Stimulated activated CD4-positive, alpha-beta T cell treated with anti-CD3 and anti-CD28 coated beads, Interleukin-2, amount 100 ng/mL, for 48 hours (primary cell): ENCODE data around the gene TAS1R1.
"Not testable (repeated sequence)": the region's sequence is repeated elsewhere in the genome, so short reads cannot be mapped to it uniquely, and the experiment has no call there.

Experiments used
- DNase-seq, 2 donors: peaks; one replicate each; pipeline ENCODE4 v3.0.0-alpha.2; 2020

The TAS1R1 gene

GRCh38 chr1:6523566-6523965 lies 31.5 kb upstream of the TAS1R1 start:
- DNase-seq: no peak

GRCh38 chr1:6526316-6526715 lies 28.8 kb upstream of the TAS1R1 start:
- no peak for DNase-seq

- DNase-seq: no peak
Measured at GRCh38 chr1:6528492-6528891, 26.6 kb upstream of the TAS1R1 start.

- no peak for DNase-seq
Measured at GRCh38 chr1:6530504-6531160, 24.5 kb upstream of the TAS1R1 start.

GRCh38 chr1:6531996-6532395 lies 23.1 kb upstream of the TAS1R1 start:
- no peak for DNase-seq

- no peak for DNase-seq
Measured at GRCh38 chr1:6534248-6534822, 20.8 kb upstream of the TAS1R1 start.

GRCh38 chr1:6535214-6535613 lies 19.9 kb upstream of the TAS1R1 start:
- DNase-seq: no peak

- DNase-seq: no peak
Measured at GRCh38 chr1:6536291-6536690, 18.8 kb upstream of the TAS1R1 start.

- no peak for DNase-seq
Measured at GRCh38 chr1:6538956-6539355, 16.2 kb upstream of the TAS1R1 start.

GRCh38 chr1:6544831-6545230 lies 10.3 kb upstream of the TAS1R1 start:
- DNase-seq: no peak

- no peak for DNase-seq
Measured at GRCh38 chr1:6545276-6546112, 9.6 kb upstream of the TAS1R1 start.

GRCh38 chr1:6546326-6546725 lies 8.8 kb upstream of the TAS1R1 start:
- DNase-seq: no peak

- DNase-seq: no peak
Measured at GRCh38 chr1:6547301-6547700, 7.8 kb upstream of the TAS1R1 start.

- DNase-seq: peak; percentile 94 to 96
Measured at GRCh38 chr1:6554031-6554906, 838 bp upstream of the TAS1R1 start, which contains the start of gene NOL9. TSS of gene NOL9 (minus strand) at chr1:6554513. CDS start at chr1:6554502, 11 bp downstream.

GRCh38 chr1:6557597-6557996 lies 2.5 kb downstream of the TAS1R1 start:
- DNase-seq: no peak

- not testable (repeated sequence) for DNase-seq
Measured at GRCh38 chr1:6559161-6559560, 4.1 kb downstream of the TAS1R1 start.

GRCh38 chr1:6560267-6560666 lies 5.2 kb downstream of the TAS1R1 start:
- no peak for DNase-seq

GRCh38 chr1:6569033-6569432 lies 13.9 kb downstream of the TAS1R1 start:
- DNase-seq: no peak

- no peak for DNase-seq
Measured at GRCh38 chr1:6570100-6570499, 15.0 kb downstream of the TAS1R1 start.

GRCh38 chr1:6570987-6571386 lies 15.9 kb downstream of the TAS1R1 start:
- no peak for DNase-seq

GRCh38 chr1:6572653-6573383 lies 17.7 kb downstream of the TAS1R1 start:
- no peak for DNase-seq

GRCh38 chr1:6574025-6574620 lies 19.0 kb downstream of the TAS1R1 start:
- no peak for DNase-seq
